DMS53 treated with DMSO at 0.1 percent for 48 hours (cell line): ENCODE data around the gene ZNF672.
A peak's percentile ranks its signal among the peaks of the same experiment; 100 is the strongest.
"Not testable (repeated sequence)": the region's sequence is repeated elsewhere in the genome, so short reads cannot be mapped to it uniquely, and the experiment has no call there.

Source experiments
- DNase-seq: peaks from one replicate; lab custom pipeline; 2025; ENCODE audit not compliant: unreplicated experiment; lab: John Stamatoyannopoulos, UW

The ZNF672 gene

GRCh38 chr1:248837781-248838356 is at the start of gene ZNF672:
Gene ZNF672 (plus strand): TSS chr1:248838224. CDS start chr1:248847275, 9,051 bp downstream.
- DNase-seq = peak; percentile 96

- DNase-seq = peak; percentile 43
These were observed 49.7 kb upstream of the ZNF672 start for GRCh38 chr1:248788327-248788726.

GRCh38 chr1:248789337-248789736 is 48.7 kb upstream of the ZNF672 start:
- DNase-seq = not testable (repeated sequence)

GRCh38 chr1:248790456-248790855 is 47.6 kb upstream of the ZNF672 start:
- no peak for DNase-seq

- DNase-seq = no peak
These were observed 47.0 kb upstream of the ZNF672 start for GRCh38 chr1:248791010-248791409.

GRCh38 chr1:248792342-248792741 is 45.7 kb upstream of the ZNF672 start:
- no peak for DNase-seq

- no peak for DNase-seq
These were observed 44.4 kb upstream of the ZNF672 start for GRCh38 chr1:248793592-248793991.

- DNase-seq = not testable (repeated sequence)
These were observed 43.4 kb upstream of the ZNF672 start for GRCh38 chr1:248794663-248795062.

- no peak for DNase-seq
These were observed 39.2 kb upstream of the ZNF672 start for GRCh38 chr1:248798791-248799190.

GRCh38 chr1:248800459-248800858 is 37.6 kb upstream of the ZNF672 start:
- DNase-seq = no peak

- DNase-seq = no peak
These were observed 35.6 kb upstream of the ZNF672 start for GRCh38 chr1:248802454-248802853.

- DNase-seq = not testable (repeated sequence)
These were observed 34.5 kb upstream of the ZNF672 start for GRCh38 chr1:248803501-248803900.

GRCh38 chr1:248804771-248805681 is 33.0 kb upstream of the ZNF672 start:
- DNase-seq = no peak

GRCh38 chr1:248805876-248806275 is 32.1 kb upstream of the ZNF672 start:
- DNase-seq = no peak

- DNase-seq = peak; percentile 76
These were observed 30.8 kb upstream of the ZNF672 start for GRCh38 chr1:248807067-248807737.

- no peak for DNase-seq
These were observed 29.1 kb upstream of the ZNF672 start for GRCh38 chr1:248808876-248809275.

- no peak for DNase-seq
These were observed 27.9 kb upstream of the ZNF672 start for GRCh38 chr1:248810000-248810726.

- DNase-seq = no peak
These were observed 27.1 kb upstream of the ZNF672 start for GRCh38 chr1:248810727-248811513.

- DNase-seq = no peak
These were observed 26.2 kb upstream of the ZNF672 start for GRCh38 chr1:248811514-248812490.
